HG03135 (cell line): ENCODE data around the gene TLR9.
"Not testable (repeated sequence)": the region's sequence is repeated elsewhere in the genome, so short reads cannot be mapped to it uniquely, and the experiment has no call there.

ENCODE experiments used
- ATAC-seq: cut with Tn5 transposase; IDR thresholded peaks from one replicate; pipeline ENCODE4 v1.9.1; 2021; ENCODE audit warnings: mild to moderate bottlenecking, moderate library complexity; ENCODE audit not compliant: unreplicated experiment

Gene TLR9, protein sequence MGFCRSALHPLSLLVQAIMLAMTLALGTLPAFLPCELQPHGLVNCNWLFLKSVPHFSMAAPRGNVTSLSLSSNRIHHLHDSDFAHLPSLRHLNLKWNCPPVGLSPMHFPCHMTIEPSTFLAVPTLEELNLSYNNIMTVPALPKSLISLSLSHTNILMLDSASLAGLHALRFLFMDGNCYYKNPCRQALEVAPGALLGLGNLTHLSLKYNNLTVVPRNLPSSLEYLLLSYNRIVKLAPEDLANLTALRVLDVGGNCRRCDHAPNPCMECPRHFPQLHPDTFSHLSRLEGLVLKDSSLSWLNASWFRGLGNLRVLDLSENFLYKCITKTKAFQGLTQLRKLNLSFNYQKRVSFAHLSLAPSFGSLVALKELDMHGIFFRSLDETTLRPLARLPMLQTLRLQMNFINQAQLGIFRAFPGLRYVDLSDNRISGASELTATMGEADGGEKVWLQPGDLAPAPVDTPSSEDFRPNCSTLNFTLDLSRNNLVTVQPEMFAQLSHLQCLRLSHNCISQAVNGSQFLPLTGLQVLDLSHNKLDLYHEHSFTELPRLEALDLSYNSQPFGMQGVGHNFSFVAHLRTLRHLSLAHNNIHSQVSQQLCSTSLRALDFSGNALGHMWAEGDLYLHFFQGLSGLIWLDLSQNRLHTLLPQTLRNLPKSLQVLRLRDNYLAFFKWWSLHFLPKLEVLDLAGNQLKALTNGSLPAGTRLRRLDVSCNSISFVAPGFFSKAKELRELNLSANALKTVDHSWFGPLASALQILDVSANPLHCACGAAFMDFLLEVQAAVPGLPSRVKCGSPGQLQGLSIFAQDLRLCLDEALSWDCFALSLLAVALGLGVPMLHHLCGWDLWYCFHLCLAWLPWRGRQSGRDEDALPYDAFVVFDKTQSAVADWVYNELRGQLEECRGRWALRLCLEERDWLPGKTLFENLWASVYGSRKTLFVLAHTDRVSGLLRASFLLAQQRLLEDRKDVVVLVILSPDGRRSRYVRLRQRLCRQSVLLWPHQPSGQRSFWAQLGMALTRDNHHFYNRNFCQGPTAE

DNA sequence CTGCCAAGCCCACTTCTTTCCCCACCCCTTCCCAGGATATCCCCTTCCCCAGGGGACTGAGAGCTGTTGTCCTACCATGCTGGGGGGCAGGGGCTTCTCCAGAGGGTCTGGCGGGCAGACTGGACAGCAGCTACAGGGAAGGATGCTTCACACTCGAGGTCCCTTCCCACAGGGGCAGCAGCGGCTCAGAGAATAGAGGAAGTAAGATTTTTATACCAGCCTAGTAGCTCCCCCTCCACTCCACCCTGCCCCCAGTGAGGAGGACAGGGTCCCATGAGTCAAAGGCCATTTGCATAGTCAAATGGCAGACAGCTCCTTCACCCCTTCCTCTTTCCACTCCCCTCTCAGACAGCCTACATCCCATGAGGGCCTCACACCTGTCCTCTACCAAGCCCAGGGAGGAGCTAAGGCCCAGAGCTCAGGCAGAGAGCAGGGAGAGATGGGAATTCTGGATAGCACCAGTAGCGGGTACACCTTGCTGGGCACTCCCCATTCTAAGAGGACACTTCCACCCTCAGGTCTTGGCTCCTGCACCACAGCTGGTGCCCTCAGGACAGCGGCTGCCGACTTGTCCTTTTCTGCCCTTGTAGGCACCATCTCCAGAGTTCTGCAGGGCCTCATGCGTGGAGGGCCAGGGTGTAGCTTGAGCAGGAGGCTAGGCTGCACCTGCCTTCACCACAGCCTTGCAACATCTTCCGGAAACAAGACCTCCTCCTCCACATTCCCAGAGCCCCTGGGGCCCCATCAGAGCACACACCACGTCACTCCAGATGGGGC, at the start of gene TLR9:
TLR9 (minus strand) TSS at position 194 of the 777 bp plus-strand sequence; CDS start at position 78, 116 bp downstream.
- ATAC-seq: peak; percentile 77

DNA sequence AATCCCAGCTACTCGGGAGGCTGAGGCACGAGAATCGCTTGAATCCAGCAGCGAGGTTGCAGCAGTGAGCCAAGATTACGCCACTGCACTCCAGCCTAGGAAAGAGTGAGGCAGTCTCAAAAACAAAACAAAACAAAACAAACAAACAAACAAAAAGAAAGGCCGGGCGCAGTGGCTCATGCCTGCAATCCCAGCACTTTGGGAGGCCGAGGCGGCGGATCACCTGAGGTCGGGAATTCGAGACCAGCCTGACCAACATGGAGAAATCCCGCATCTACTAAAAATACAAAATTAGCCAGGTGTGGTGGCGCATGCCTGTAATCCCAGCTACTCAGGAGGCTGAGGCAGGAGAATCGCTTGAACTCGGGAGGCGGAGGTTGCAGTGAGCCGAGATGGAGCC, 49.3 kb upstream of the TLR9 start:
- ATAC-seq: not testable (repeated sequence)

DNA sequence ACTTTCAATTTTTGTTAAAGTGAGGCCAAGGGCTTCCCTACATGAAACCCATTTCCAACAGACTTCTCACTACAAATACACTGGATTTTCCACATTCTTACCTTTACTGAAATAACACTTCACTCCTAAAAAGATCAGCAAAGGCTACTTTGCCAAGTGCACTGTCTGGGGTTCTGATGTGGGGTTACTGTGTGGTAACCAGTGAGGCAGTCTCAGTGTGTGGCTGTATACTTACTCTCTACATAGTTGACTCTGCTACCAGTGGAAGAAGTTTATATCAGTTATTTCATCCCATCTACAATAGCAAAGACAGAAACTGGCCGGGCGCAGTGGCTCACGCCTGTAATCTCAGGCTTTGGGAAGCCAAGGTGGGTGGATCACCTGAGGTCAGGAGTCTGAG, 47.4 kb upstream of the TLR9 start:
- no peak for ATAC-seq

DNA sequence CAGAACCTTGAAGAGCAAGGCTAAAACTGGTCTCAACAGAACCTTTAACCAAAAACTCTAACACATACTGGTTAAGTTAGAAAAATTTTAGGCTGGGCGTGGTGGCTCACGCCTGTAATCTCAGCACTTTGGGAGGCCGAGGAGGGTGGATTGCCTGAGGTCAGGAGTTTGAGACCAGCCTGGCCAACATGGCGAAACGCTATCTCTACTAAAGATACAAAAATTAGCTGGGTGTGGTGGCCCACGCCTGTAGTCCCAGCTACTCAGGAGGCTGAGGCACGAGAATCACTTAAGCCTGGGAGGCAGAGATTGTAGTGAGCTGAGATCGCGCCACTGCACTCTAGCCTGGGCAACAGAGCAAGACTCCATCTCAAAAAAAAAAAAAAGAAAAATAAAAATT, 46.7 kb upstream of the TLR9 start:
- ATAC-seq: not testable (repeated sequence)

DNA sequence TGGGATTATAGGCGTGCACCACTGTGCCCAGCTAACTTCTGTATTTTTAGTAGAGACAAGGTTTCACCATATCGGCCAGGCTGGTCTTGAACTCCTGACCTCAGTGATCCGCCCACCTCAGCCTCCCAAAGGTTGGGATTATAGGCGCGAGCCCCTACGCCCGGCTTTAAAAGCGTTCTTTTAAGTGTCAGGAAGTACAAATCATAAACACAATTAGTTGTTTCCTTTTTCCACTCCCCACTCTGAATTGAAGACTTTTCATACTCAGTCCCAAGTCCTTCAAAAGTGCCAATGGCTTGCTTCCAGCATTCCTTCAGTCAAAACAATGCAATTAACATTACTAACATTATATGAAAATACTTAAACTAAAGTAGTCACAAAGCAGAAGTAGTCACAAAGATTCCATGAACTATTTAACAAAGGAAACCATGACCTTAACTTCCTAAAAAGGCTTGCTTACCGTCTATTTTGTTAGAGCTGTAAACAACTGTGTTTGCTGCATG, 44.9 kb upstream of the TLR9 start:
- ATAC-seq: no peak

DNA sequence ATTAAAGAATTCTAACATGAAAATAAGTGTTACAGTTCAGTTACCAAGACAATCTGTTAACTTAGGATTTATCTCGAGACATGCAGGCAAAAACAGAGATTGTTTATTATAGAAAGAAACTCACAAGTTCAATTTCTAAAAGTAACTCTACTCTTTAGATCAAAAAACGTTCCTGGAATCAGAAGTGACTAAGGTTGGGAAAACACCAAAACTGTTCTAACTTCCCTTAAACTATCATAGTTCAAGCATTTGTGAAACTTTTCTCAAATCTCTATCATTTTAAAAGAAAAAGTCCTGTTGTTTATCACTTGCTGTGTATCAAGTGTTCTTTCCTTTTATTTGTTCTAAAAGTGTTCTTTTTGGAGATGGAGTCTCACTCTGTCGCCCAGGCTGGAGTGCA, 44.3 kb upstream of the TLR9 start:
- no peak for ATAC-seq

DNA sequence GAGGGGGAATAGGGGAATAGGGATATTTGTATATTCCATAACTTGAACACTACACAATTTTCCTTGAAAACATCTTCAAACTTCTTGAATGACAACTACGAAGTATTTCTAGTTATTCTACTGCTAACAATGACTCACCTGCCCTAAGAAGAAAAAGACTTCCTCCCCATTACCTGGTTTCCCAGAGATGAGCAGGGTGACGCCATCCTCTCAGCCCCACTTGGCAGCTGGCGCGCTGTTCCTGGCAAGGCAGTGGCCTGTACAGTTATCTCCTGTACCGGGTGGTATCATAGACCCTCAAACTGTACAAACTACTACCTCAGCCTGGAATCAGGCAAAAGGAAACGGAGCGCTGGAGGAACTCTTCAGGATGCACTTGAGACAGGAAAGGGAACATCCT, 42.6 kb upstream of the TLR9 start:
- ATAC-seq: no peak

DNA sequence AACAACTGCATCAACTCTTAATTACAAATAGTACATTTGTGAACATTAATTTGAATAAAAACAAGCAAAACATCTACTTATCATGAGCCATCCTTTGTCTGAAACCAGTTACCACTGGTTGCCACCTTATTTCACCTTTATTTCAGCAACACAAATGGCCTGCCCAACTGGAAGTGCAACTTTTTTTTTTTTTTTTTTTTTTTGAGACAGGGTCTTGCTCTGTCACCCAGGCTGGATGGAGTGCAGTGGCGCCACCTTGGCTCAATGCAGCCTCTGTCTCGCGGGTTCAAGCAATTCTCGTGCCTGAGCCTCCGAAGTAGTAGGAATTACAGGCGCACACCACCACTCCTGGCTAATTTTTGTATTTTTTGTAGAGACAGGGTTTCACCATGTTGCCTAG, 39.9 kb upstream of the TLR9 start:
- ATAC-seq: no peak

DNA sequence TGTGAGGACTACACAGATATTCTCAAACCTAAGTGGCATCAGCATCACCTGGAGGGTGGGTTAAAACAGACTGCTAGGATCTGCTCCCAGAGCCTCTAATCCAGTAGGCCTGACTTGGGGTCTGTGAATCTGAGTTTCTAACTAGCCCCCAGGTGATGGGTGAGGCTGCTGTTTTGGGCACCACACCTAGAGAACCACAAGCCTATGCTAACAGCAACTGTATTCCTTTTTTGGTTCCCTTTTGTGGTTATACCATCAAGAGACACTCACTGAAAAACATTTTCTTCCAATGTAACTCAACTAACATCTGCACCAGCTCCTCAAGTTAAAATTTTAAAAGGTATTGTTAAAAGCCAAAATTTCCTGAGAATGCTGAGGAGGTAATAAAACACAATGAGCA, 37.0 kb upstream of the TLR9 start:
- ATAC-seq: no peak

DNA sequence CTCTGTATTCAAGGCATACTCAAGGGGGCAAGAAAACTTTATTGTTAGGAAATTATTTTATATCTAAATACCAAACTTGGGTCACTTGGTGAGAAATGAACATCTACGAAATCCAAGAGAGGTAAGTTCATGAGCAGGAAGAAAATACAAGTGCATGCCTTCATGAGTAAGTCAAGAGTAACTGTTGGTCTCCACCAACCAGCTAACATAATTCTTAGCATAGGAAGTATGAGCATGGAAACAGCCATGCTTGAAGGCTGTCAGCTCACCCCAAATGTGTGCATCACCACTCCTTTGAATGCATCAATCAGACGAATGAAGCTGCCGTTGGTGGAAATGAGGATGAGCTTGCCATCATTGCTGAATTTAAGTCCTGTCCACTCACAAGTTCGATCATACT, 34.0 kb upstream of the TLR9 start:
- ATAC-seq: no peak

DNA sequence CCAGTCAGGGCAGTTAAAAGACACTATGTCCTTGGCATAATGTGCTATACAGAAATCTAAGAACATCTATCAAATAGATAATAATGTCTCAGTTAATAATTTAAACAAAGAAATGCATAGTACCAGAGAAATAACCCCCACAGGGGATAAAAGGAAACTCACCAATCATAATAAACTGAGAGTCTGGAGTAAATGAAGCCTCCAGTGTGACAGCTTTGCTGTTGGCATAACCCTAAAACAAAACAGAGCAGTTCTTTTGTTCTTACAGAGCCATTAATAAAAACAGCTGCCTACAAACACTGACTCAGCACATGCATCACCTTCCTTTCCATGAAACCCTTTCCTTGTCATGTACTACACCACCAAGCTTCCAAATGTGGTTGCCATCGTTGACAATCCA, 33.6 kb upstream of the TLR9 start:
- no peak for ATAC-seq

DNA sequence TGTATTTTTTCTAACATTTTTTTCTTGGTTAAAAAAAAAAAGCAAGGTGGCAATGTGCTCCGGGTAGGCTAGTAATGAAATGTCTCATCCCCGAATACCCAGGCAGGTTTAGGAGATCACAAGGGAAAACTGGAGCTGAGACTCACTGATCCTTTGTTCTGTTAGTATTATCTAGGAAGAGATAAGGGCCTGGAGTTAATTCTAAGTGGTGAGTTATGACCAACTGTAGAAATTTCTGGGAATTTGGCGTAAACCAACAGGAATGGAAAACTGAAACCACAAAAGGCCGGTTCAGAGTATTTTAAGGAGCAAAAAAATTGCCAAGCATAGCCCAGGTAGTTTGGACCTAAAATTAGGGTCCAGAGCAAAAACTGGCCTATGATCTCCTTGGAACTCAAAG, 32.5 kb upstream of the TLR9 start:
- ATAC-seq: no peak

DNA sequence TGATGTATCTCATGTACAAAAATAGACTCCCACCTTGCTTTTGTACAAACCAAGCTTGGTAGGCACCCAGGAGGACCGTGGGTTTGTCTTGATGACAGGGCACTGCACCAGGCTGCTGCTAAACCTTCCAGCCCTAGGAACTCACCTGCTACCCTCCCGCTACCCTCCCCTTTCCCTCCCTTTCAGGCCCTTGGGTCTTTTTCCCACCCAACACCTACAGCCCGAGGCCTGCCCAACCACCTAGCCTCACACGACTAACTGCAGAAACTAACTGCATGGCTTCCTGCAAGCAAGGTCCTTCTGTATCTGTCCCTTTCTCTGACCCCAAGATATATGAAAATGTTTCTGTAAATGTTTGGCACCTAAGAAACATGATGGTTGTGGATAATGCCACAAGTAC, 31.2 kb upstream of the TLR9 start:
- no peak for ATAC-seq

DNA sequence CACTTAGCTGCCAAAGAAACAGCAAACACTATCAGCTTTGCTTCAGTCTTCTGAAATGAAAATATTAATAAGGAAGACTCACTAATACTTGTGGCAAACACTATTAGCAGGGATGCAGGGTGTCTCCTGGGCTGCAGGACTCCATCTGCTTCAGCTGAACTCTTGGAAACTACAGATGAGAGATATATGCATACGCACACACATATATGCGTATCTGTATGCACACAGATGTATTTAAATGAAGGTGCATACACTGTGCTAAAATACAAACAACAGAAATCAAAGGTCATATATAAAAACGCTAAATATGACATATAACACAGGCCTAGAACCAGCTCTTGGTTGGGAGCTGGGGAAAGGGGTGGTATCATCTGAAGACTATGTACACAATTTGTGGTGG, 30.7 kb upstream of the TLR9 start:
- ATAC-seq: no peak

DNA sequence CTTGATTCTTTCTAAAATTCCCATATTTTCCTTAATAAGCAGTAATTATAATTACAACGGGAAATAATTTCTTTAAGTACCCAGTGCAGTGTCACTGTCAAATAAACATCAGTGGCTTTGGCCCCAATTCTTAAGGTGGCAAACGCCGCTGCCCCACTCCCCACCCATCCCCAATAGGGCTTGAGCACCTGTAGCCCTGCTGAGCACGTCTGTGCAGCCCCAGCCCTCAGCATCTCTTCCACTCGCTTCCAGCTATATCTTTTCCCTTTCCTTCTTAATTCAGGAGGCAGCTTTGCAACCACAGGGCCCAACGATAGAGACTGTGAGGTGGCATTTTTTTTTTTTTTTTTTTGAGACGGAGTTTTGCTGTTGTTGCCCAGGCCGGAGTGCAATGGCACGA, 29.2 kb upstream of the TLR9 start:
- ATAC-seq: no peak

DNA sequence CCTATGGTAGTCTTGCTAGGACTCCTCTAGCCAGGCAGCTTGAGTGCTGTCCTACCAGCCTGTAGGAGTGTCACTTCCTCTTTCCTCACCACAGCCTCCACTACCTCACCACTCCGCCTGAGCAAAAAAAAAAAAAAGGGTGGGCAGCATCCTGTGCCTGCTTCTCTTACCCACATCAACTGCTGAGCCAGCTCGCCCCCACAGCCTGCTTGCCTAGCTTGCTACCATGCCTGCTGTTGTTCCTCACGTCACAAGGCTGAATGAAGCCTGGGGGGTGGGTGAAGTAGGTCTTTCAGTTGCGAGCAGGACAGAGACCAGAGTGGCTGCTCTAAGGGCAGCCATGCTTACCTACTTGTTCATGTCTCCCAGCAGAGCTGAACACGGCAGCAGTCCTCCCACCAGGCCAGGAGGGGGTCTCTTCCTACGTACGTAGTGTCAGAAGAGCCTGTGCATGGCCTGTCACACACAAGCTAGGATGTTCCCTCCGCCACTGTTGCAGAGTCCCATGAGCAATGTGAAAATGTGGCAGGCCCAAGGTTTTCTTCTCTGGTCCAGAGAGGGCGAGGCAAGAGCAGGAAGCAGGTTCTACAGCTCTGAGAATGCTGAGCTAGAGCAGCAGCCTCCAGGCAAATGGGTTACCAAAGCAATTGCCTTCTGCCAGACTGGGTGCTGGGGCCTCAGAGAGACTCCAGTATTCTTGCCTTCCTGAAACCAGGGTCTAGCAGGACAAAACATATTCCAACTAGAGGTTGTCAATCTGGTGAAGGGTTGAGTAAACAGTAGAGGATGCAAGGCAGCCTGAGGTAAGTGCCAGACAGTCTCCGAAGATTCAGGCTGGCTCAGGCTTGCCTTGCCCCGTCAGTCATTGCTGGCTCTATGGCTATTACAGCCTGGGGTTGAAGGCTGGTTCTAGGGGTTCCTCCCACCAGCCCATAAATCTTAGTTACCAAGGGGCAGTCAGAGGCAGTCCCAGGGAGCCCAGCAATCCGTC, 28.2 kb upstream of the TLR9 start:
- ATAC-seq: peak; percentile 82

DNA sequence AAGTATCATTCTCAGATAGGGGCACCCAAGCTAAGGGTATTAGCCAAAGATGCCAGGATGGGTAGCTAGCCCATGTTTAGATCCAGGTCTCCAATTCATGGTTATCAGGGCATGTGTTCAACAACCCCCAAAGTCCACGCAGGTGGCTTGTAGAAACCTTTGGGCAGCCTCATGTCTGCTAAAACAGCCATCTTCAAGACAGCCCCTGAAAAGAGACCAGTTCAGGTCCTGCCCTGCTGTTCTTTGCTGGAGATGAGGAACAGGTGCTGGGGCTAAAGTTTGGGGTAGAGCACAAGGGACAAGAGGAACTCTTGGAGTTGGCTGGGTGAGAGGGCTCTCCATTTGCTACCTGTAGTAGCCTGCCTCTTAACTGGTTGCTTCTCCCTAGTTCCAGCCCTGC, 24.7 kb upstream of the TLR9 start:
- ATAC-seq: no peak

DNA sequence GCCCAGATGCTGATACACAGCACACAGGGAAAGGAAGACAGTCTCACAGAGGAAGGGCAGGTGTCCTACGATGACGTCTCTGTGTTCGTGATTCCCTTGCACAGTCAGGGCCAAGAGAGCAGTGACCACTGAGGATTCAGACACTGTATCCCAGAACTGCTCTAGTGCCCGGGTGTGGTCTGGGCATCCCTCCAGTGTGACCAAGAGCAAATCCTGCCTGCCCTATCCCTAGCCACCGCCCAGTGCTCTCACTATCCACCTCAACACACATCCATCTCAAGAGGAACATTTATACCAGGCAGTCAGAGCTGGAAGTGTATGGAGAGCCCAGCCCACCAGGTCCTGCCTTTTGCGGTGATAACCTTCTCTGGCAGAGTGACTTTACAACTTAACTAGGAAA, 24.2 kb upstream of the TLR9 start:
- no peak for ATAC-seq

DNA sequence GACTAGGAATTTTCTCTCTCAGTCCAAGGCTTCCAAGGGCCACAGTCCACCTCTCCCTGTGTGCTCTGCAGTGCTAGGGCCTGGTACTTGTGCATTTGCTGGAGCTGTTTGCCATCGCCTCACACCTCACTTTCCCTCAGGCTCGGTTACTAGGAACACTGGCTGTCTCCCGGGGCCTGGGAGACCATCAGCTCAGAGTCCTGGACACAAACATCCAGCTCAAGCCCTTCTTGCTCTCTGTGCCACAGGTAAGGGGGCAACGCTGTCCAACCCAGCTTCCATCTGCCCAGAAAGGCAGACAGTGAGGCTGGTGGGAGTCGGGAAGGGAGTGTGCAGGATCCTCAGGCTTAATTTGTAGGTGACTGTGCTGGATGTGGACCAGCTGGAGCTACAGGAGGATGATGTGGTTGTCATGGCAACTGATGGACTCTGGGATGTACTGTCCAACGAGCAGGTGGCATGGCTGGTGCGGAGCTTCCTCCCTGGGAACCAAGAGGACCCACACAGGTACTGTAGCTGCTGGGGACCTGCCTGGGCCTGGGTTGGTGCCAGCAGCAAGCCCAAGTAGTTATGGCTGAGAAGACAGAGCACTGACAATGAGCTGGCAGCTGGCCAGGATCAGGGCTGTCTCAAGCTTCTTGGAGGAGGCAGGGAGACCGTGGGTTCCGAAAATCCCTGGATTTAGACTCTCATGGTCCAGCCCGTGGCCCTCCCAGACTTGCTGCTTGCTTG, 23.5 kb upstream of the TLR9 start:
- ATAC-seq: no peak
